Endothelial cell (in vitro differentiated cells): ENCODE data around the gene CA11. TPM values are rescaled to one million over a fixed set of nuclear protein-coding genes. Genes with fewer than 3 reads are reported as not detected.

ENCODE experiments used
- DNase-seq: peaks from one replicate; pipeline ENCODE4 v3.0.0; 2021; ENCODE audit warnings: low spot score
- H3K27ac Mint-ChIP-seq: one replicate; pipeline ENCODE4 v1.8.0; 2021; ENCODE audit warnings: mixed read lengths, inconsistent platforms; ENCODE audit not compliant: unreplicated experiment
- H3K27me3 Mint-ChIP-seq: one replicate; pipeline ENCODE4 v1.8.0; 2021; ENCODE audit warnings: mild to moderate bottlenecking, moderate library complexity, mixed read lengths, inconsistent platforms; ENCODE audit not compliant: unreplicated experiment
- H3K36me3 Mint-ChIP-seq: one replicate; pipeline ENCODE4 v1.8.0; 2021; ENCODE audit warnings: mild to moderate bottlenecking, low read depth, mixed read lengths, inconsistent platforms; ENCODE audit not compliant: unreplicated experiment
- H3K4me1 Mint-ChIP-seq: one replicate; pipeline ENCODE4 v1.8.0; 2021; ENCODE audit warnings: mild to moderate bottlenecking, mixed read lengths, inconsistent platforms; ENCODE audit not compliant: unreplicated experiment
- H3K4me3 Mint-ChIP-seq: one replicate; pipeline ENCODE4 v1.8.0; 2021; ENCODE audit warnings: mild to moderate bottlenecking, mixed read lengths, inconsistent platforms; ENCODE audit not compliant: unreplicated experiment
- H3K9me3 Mint-ChIP-seq: one replicate; pipeline ENCODE4 v1.8.0; 2021; ENCODE audit warnings: mixed read lengths, inconsistent platforms; ENCODE audit not compliant: unreplicated experiment
- total RNA-seq: library from RNA; stranded (reverse); fragmentation: NEBNext Ultra II Directional; extraction: Animal tissue kit (Norgen Biotek cat#: 25700); gene quantifications from one replicate; pipeline ENCODE4 v1.2.1, GENCODE V29; 2021; ENCODE audit not compliant: unreplicated experiment
- TF ChIP-seq, protein P1 (sequence below): fragments of 200-600 bp; sonication (generic); IDR thresholded peaks from one replicate; pipeline ENCODE4 v1.5.0; 2021; ENCODE audit warnings: antibody characterized with exemption; ENCODE audit not compliant: unreplicated experiment

Gene CA11
- total RNA-seq, 1 donor from 2014 or later = 11.9 TPM

DNA sequence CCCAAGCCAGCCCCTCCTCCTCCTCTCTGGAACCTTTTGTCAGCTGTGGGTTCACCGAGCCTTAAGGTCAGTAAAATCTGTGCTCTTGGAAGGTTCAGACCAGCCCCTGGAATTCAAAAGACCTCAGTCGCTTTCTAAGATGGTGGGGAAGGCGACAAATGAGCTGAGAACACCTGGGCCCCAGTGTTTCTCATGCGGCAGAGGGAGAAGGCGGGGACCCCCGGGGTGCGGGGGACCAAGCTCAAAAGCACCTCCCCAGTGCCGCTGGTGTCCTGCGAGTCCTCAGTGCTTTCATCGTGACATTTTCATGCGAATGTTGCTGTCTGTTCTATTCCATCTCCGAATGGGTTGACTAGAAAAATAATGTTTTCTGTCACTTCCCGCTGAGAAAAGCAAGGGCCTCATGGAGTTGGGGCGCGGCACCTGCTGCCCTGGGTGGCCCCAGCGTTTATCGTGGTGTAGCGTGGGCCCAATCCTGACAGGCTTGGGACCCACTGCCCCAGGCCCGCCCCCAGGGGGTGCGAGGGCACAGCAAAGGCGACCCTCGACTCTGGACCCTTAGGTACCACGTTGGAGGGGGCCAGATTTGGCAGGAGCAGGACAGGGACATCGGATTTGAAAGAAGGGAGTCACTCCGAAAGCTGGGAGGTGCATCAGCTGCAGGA lies 27.6 kb upstream of the CA11 start:
- Mint-ChIP-seq H3K9me3 (no peaks in the 10 kb centered on the region), H3K36me3 (peaks cover 5% of the 10 kb centered on the region), H3K4me1 (peaks cover 4% of the 10 kb centered on the region), H3K27me3 (peaks cover 14% of the 10 kb centered on the region), H3K27ac (no peak overlapping the region), H3K4me3 (no peak overlapping the region)
- TF ChIP-seq, protein P1, sequence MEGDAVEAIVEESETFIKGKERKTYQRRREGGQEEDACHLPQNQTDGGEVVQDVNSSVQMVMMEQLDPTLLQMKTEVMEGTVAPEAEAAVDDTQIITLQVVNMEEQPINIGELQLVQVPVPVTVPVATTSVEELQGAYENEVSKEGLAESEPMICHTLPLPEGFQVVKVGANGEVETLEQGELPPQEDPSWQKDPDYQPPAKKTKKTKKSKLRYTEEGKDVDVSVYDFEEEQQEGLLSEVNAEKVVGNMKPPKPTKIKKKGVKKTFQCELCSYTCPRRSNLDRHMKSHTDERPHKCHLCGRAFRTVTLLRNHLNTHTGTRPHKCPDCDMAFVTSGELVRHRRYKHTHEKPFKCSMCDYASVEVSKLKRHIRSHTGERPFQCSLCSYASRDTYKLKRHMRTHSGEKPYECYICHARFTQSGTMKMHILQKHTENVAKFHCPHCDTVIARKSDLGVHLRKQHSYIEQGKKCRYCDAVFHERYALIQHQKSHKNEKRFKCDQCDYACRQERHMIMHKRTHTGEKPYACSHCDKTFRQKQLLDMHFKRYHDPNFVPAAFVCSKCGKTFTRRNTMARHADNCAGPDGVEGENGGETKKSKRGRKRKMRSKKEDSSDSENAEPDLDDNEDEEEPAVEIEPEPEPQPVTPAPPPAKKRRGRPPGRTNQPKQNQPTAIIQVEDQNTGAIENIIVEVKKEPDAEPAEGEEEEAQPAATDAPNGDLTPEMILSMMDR = no peak
- no peak for DNase-seq

DNA sequence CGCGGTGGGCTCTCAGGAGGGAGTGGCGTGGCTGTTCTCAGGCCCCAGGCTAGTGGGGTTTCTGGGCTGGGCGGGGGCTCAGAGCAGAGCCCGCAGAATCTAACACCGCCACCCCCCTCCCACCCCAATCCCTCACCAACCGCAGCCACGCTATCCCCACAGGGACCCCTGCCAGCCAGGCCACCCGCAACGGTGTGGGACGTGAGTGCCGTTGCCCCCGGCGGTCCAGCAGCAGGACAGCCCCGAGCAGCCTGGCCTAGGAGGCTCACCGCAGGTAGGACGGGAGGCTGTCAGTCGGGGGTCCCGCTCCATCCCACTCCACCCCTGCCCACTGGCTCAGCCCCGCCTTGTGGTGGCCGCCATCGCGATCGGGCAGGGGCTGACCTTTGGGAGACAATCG lies 27.0 kb upstream of the CA11 start, which contains the start of gene NTN5:
TSS of gene NTN5 (minus strand) at position 24 of the 400 bp plus-strand sequence. CDS start 2,031 bp downstream, outside the sequence.
- H3K4me1 Mint-ChIP-seq = peaks cover 4% of the 10 kb centered on the region
- no peaks in the 10 kb centered on the region for H3K9me3 Mint-ChIP-seq
- no peak within 1 kb of the TSS for H3K27ac Mint-ChIP-seq
- no peak for DNase-seq
- H3K36me3 Mint-ChIP-seq = peaks cover 5% of the 10 kb centered on the region
- no peak within 1 kb of the TSS for H3K4me3 Mint-ChIP-seq
- TF ChIP-seq, protein P1 = no peak
- H3K27me3 Mint-ChIP-seq = peaks cover 14% of the 10 kb centered on the region

DNA sequence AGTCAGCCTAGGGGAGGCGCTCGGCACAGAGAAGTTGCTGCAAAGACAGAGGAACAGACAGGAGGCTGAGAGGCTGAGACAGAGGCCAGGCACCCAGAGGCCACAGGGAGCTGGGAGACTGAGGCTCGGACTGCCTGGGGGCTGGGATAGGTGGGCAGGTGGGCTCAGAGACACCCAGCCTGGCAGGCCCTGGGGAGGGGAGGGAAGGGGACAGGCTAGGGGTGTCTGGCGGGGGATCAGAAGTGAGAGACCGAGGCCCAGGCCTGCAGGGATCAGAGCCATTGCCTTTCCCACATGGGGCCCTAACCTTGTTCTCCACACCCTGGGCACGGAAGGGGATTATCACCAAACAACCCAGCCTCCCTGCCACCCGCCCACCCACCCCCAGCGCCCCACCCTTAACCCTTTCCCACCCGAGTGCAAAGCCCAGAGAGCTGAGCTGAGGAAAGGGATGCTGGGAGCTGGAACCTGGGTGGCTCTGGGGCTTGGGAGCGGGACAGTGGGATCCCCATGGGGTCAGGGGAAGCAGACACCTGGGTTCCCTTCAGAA lies 25.5 kb upstream of the CA11 start:
- no peak overlapping the region for H3K4me3 Mint-ChIP-seq
- TF ChIP-seq, protein P1 = no peak
- H3K27ac Mint-ChIP-seq = no peak overlapping the region
- no peak for DNase-seq
- peaks cover 5% of the 10 kb centered on the region for H3K36me3 Mint-ChIP-seq
- H3K27me3 Mint-ChIP-seq = peaks cover 14% of the 10 kb centered on the region
- H3K4me1 Mint-ChIP-seq = peaks cover 4% of the 10 kb centered on the region
- no peaks in the 10 kb centered on the region for H3K9me3 Mint-ChIP-seq

DNA sequence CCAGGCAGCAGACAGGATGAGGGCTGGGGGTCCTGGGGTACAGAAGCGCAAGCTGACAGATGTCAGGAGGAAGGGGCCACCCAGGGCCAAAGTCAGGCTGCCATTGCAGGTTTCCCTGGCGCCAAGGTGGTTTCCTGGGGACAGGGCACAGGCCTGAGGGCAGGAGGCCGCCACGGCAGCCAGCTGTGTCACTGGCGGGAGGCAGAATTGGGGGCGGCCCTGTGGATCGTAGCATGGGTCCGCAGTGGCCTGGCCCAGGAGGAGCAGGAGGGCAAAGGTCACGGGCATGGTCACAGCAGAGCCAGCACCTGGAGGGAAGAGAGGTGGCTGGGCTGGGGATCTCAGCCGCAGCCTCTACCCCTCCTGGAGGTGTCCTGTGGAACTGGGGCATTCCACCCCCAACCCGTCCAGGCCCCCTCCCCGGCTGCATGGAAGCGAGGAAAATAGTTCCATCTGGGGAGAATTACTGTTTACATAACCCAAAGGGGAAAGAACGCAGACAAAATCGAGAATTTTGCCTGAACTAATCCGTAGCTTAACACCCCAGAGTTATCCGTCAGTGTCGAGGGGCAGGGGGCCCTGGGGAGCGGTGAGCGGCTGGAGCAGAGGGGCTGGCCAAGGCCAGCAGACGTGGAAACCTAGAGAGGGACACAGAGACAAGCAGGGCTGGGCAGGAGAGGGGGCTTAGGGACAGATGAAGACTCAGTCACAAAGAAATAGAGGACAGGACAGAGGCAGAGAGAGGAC lies 24.9 kb upstream of the CA11 start:
- H3K27me3 Mint-ChIP-seq = peaks cover 14% of the 10 kb centered on the region
- TF ChIP-seq, protein P1 = no peak
- H3K4me1 Mint-ChIP-seq = peaks cover 4% of the 10 kb centered on the region
- H3K36me3 Mint-ChIP-seq = peaks cover 5% of the 10 kb centered on the region
- DNase-seq = no peak
- no peak overlapping the region for H3K4me3 Mint-ChIP-seq
- H3K27ac Mint-ChIP-seq = no peak overlapping the region
- no peaks in the 10 kb centered on the region for H3K9me3 Mint-ChIP-seq
